IPS-11a (cell line): Measurements from ENCODE around the gene CLSTN1.

Experiments used
- H3K4me3 ChIP-seq: one replicate; pipeline ENCODE4 v1.5.1; 2013; ENCODE audit warnings: low read depth, low read length, control low read depth

Gene CLSTN1

DNA sequence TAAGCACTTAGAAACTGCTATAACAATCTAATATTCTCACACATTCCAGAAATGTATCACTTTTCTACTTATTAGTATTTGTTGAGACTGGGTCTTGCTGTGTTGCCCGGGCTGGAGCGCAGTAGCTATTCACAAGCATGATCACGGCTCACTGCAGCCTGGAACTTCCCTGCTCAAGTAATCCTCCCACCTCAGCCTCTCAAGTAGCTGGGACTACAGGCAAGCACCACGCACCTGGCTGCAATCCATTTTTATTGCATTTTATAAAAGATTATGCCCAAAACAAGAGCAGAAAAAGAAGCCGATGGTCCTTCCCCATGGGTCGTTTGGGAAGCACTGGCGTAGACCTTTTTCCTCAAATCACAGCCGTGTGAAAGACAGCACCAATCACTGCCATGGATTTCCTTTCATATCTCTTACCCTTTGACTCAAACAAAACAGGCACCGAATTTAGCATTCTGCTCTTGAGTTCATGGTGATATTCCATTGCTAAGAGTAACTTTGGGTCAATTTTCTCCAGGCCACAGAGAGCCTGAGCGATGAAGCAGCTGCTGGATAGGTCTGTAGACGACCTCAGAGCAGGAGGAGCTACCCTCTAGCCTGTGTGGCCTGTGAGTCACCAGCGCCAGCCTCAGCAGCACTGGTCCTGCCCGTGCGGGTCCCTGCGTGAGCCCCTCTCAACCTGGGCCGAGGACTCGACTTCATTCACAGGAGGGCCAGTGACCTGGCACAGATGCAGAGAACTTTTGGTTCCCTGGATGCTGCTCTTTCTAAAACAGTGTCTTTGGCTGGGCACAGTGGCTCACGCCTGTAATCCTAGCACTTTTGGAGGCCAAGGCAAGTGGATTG lies 91.4 kb downstream of the CLSTN1 start:
- no peak overlapping the region for H3K4me3 ChIP-seq

DNA sequence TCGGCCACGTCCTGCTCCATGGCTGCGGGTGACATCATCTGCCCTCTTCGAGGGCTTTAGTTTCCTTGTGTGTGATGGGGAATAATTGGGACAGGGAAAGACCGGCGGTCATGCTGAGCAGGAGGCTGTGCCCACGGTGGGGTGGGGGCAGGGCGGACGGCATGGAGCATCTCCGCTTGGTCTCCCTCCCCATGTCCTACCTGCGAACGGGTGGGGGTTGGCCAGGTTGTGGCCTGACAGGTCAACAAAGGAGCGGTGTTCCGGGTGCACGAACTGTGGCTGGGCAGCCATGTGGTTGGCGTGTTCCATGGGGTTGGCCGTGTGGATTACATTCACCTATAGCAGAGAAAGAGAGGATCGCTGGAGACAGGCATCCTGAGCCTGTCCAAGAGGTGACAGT lies 92.2 kb downstream of the CLSTN1 start:
- no peak overlapping the region for H3K4me3 ChIP-seq

DNA sequence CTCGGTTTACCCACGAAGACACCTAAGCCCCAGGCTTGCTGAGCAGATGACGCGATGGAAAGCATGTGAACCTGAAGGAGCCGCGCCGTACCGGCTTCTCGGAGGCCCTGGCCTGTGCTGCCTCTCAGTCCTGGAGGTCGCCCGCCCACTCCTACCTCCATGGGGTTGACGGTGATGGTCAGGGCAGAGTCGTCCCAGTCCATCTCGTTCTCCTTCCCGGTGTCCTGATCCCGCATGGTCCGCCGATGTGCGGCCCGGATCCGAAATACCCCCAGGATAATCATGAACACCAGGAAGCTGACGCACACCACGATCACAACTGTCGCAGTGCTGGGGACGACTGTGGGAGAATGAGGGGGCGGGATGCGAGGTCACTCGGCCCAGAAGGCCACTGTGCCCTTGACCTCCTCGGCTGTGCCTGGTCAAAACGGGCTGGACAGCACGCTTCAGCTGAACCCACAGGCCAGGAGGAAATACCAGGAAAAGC lies 92.7 kb downstream of the CLSTN1 start:
- no peak overlapping the region for H3K4me3 ChIP-seq

DNA sequence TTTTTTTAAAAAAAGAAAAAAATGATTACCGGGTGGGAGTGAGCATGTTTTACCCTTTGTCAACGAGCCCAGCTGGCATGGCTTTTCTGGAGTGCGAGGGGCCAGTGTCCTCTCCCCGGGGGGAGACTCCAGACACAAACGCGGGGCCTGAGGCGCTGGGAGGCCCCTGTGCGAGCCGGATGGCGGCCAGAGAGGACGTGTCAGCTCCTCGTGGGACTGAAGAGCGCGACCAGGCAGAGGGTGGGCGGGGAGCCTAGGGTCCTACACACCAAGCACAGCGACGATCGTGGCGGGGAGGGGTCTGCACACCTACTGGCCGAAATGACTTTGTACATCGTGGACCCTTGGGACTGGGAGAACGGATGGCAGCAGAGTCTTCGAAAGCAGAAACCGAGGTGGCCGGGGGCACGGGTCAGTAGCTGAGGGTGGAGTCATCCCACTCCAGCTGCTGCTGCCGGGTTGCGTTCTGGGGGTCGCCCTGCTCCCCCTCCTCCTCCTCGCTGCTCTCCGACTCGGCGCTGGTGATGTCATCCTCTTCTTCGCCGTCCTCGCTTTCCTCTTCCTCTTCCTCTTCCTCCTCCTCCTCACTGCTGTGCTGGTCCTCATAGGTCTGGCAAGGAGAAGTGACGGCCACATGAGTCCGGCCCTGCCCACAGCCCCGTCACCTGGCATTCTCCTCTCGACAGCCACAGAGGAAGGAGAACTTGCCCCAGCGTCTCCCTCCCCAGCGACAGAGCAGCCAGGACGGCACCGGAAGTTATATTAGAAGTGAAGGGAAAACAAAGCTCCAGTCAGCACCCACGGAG lies 93.5 kb downstream of the CLSTN1 start:
- no peak overlapping the region for H3K4me3 ChIP-seq

DNA sequence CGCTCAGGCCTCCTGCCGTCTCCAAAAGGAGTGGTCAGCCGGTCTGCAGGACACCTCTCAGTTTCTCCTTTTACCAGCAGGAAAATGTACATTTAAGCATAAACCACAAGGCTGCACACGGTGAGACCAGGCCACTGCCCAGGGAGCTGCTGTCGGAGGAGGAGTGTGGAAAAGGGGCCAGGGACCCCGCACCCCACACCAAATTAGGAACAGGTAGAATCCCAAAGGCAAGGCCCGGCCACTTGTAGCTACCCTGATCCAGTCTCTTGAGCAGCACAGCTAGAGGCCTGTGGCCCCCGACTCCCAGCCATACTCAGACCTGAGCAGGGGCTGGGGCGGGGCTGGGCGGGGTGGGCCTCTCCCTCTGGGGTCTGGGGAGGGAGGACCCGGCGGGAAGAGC lies 94.2 kb downstream of the CLSTN1 start:
- no peak overlapping the region for H3K4me3 ChIP-seq

DNA sequence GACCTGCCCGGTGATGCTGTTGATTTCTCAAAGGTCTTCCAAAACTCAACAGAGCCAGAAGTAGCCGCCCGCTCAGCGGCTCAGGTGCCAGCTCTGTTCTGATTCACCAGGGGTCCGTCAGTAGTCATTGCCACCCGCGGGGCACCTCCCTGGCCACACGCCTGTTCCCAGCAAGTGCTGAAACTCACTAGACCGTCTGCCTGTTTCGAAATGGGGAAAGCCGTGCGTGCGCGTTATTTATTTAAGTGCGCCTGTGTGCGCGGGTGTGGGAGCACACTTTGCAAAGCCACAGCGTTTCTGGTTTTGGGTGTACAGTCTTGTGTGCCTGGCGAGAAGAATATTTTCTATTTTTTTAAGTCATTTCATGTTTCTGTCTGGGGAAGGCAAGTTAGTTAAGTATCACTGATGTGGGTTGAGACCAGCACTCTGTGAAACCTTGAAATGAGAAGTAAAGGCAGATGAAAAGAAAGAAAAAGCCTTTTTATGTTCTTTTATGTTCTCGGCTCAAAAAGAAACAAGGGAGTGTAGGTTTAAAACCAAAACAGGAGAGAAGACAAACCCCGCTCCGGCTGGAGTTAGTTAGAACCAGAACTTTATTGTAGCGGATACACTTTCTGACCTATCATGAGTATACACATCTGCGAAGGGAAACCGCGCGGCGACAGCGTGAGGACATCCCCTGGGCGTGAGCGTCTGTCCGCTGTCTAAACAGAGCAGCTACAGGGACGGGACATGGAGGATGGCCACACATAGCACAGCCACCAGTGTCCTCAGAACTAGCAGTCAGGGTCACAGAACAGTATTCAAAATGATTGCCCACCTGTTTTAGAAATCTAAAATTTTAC lies 95.1 kb downstream of the CLSTN1 start:
- H3K4me3 ChIP-seq = no peak overlapping the region

DNA sequence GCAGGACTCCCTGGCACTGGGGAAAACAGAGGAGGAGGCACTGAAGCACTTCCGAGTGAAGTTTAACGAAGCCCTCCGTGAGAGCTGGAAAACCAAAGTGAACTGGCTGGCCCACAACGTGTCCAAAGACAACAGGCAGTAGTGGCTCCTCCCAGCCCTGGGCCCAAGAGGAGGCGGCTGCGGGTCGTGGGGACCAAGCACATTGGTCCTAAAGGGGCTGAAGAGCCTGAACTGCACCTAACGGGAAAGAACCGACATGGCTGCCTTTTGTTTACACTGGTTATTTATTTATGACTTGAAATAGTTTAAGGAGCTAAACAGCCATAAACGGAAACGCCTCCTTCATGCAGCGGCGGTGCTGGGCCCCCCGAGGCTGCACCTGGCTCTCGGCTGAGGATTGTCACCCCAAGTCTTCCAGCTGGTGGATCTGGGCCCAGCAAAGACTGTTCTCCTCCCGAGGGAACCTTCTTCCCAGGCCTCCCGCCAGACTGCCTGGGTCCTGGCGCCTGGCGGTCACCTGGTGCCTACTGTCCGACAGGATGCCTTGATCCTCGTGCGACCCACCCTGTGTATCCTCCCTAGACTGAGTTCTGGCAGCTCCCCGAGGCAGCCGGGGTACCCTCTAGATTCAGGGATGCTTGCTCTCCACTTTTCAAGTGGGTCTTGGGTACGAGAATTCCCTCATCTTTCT lies 96.7 kb downstream of the CLSTN1 start:
- no peak overlapping the region for H3K4me3 ChIP-seq

DNA sequence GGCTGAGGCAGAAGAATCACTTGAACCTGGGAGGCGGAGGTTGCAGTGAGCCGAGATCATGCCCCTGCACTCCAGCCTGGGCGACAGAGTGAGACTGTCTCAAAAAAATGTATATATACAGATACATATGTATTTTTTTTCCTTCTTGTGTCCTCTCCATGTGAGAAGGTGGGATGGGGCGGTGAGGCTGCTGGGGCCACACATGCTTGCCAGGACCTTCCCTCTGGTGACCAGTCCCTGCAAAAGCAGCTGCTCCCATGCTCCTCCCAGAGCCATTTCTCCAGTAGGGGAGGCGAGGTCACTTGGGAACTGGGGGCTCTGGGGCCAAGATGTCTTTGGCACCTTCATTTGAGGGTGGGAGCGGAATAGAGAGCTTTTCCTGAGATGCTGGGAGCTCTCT lies 97.4 kb downstream of the CLSTN1 start:
- H3K4me3 ChIP-seq = no peak overlapping the region

DNA sequence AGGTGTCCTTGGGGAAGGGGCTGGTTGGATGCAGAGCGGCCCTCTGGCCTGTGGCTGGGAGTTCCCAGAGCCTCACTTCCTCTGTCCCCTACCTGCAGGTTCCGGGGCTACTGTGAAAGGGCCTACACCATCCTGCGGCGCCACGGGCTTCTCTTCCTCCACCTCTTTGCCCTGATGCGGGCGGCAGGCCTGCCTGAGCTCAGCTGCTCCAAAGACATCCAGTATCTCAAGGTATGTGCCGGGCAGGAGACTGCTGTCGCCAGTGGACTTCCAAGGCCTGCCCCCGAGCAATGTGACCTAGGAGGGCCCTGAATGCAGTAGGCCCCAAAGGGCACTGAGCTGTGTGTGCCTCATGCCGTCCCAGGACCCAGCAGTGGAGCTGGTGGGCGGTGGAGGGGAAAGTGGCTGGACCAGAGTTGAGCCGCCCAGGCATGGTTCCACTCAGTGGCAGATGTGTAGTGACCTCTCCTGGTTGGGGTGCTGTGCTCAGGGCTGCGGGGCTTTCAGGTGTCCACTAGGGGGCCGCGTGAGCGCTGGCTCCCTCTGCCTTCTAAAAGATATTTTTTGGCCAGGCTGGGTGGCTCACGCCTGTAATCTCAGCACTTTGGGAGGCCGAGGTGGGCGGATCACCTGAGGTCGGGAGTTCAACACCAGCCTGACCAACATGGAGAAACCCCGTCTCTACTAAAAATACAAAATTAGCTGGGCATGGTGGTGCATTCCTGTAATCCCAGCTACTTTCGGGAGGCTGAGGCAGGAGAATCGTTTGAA lies 98.9 kb downstream of the CLSTN1 start:
- H3K4me3 ChIP-seq = no peak overlapping the region

DNA sequence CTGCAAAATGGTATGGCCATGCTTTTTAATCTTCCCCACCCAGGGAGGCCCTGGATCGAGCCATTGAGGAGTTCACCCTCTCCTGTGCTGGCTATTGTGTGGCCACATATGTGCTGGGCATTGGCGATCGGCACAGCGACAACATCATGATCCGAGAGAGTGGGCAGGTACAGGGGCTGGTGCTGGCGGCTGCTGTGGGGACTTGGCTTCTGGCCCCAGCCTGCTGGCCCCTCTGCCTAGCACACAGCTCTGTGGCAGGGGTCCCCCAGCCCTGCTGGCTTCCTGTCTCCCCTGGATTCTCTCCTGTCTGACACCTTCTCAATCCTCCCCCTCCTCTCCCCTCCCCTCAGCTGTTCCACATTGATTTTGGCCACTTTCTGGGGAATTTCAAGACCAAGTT lies 99.8 kb downstream of the CLSTN1 start:
- no peak overlapping the region for H3K4me3 ChIP-seq

DNA sequence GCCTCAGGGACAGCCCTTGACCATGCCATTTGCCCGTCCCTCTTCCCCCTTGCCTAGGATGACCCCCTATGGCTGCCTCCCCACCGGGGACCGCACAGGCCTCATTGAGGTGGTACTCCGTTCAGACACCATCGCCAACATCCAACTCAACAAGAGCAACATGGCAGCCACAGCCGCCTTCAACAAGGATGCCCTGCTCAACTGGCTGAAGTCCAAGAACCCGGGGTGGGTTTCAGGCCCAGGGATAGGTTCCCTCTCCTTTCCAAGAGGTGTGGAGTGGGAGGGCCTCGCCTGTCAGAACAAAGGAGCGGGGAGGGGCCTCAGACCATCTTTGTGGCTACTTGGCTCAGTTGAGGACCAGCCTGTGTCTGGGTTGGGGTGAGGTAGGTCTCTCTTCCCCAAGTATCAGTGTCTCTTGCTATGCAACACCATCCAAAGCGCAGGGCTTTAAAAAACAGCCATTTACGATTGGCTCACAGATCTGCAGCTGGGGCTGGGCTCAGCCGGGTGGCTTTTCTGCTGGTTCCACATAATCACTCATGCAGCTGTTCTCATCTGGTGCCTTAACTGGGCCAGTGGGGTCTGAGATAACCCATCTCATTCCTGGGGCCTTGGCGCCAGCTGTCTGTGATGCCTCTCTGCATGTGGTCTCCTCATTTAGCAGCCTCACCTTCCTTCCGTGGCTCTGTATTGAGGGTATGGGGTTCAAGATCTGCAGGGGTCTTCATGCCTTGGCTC lies 100.5 kb downstream of the CLSTN1 start:
- no peak overlapping the region for H3K4me3 ChIP-seq

DNA sequence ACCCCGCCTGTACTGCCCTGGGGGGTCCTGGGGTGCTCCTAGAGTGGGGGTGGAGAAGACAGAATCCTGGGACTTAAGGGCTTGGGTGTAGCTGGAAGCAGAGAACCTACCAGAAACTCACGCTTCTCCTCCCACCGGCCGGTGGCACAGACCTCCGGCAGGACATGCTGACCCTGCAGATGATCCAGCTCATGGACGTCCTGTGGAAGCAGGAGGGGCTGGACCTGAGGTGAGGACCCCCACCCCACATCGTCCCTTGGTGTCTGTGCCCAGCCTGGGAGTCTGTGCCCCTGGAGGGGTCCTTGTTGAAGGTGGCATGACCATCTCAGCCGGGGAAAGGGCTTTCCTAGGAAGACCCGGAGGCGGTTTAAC lies 101.4 kb downstream of the CLSTN1 start:
- no peak overlapping the region for H3K4me3 ChIP-seq

DNA sequence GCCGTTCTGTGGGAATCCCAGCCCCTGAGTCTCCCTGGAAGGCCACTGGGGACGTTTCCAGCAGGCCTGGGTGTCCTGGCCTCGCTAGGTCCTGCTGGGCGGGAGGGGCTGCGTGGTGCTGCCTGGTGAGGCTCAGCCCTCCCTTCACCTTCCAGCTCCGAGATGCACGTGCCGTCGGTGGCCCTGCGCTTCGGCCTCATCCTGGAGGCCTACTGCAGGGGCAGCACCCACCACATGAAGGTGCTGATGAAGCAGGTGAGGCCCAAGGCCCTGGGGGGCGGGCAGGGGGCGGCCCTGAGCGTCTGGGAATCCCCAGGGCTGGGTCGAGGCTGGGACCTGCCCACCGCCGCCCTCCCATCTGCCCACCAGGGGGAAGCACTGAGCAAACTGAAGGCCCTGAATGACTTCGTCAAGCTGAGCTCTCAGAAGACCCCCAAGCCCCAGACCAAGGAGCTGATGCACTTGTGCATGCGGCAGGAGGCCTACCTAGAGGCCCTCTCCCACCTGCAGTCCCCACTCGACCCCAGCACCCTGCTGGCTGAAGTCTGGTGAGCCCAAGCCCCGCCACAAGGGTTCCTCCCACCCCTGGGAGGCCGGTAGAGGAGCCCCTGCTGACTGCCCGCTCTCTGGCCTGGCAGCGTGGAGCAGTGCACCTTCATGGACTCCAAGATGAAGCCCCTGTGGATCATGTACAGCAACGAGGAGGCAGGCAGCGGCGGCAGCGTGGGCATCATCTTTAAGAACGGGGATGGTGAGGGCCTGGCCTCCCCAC lies 102.0 kb downstream of the CLSTN1 start:
- no peak overlapping the region for H3K4me3 ChIP-seq

DNA sequence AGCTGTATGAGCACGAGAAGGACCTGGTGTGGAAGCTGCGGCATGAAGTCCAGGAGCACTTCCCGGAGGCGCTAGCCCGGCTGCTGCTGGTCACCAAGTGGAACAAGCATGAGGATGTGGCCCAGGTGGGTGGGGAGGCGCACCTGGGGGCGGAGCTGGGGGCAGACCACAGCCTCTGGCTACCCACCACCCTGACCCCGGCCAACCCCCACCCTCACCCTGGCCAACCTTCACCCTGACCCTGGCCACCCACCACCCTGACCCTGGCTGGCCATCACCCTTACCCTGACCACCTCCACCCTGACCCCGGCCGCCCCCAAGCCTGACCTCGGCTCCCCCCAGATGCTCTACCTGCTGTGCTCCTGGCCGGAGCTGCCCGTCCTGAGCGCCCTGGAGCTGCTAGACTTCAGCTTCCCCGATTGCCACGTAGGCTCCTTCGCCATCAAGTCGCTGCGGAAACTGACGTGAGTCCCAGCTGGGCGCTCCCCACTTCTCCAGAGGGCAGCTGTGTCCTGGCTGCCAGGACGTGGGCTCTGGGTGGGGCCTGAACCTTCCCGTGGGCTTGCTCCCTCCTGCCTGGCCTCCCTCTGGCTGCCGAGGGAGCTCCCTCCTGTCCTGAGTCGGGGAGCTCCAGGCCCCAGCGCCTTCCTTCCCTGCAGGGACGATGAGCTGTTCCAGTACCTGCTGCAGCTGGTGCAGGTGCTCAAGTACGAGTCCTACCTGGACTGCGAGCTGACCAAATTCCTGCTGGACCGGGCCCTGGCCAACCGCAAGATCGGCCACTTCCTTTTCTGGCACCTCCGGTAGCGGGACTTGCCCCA lies 102.8 kb downstream of the CLSTN1 start:
- no peak overlapping the region for H3K4me3 ChIP-seq

DNA sequence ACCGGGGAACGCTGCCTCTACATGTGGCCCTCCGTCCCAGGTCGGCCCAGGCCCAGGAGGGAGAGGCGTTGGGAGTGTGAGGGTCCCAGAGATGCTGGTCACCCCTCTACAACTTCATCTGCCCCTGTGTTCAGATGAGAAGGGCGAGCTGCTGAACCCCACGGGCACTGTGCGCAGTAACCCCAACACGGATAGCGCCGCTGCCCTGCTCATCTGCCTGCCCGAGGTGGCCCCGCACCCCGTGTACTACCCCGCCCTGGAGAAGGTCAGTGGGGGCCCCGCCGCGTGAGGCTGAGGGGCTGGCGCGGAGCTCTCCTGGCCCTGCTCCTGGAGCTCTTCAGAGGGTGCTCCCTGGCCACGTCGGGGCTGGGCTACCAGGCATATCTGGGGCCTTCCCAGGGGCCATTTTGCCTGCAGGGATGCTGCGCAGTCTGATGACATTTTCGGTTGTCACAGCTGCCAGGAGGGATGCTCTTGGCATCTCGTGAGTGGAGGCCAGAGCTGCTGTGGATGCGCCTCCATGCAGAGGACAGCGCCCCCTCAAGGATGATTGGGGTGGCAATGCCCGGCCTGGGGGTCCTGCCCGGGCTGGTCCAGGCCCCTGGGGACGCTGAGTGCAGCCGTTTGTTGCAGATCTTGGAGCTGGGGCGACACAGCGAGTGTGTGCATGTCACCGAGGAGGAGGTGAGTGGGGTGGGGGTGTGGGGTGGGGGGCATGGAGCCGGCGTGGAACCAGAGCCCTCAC lies 103.6 kb downstream of the CLSTN1 start:
- no peak overlapping the region for H3K4me3 ChIP-seq

DNA sequence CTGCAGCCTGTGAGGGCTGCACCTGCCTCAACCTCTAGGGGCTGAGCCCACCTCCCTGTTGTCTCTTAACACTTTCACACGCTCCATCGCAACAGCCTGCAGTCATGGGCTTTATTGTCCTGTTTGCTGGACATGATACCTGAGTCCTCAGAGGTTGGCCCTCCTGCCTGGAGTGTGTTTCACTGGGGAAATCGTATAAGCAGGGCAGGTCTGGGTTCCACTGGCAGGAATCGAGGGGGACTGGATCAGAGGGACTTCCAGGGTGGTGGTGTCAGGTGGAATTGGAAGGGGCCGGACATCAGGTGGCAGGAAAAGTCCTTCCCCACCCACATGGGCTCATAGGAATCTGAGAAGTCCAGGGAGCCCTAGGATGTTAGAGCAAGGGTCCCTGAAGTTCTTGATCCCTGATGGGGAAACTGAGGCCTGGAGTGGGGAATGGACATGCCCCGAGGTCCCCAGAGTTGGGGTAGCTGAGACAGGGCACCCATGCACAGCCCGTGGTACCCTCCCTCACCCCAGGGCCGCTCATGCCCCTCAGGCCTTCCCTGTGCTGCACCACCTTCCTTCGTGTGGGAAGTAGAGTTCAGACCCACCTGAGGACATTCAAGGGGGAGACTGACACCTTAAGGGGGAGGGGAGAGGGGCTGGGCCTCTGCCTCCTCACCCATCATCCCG lies 105.6 kb downstream of the CLSTN1 start:
- H3K4me3 ChIP-seq = no peak overlapping the region
